Fibroblast of lung (primary cell): ENCODE data around the gene MATN3.

Source experiments
- CTCF ChIP-seq, 2 donors: IDR thresholded peaks in 1 of 2; conservative IDR thresholded peaks in 1 of 2; 1 replicate in 1 of 2; 2 replicates in 1 of 2; pipeline ENCODE4 v1.5.1; 2011 to 2012; ENCODE audit warnings: low read length in 2 of 2, control low read depth in 1 of 2, inconsistent platforms in 1 of 2, low read depth in 1 of 2, mild to moderate bottlenecking in 1 of 2
- EZH2 ChIP-seq: IDR thresholded peaks from 2 replicates; pipeline ENCODE4 v1.5.1; 2012; ENCODE audit warnings: low read length, control low read depth, mild to moderate bottlenecking; ENCODE audit errors: missing control alignments

- TF ChIP-seq CTCF (conservative IDR thresholded peaks at IDR 0.05 in 1 of 2, IDR thresholded peaks at IDR 0.05 in 1 of 2; ENCODE audit: low read depth in 1 of 2, low read length in 2 of 2) = no peak
- TF ChIP-seq EZH2 = no peak
Measured at GRCh38 chr2:20011276-20012031, 1.0 kb downstream of the MATN3 start.
